Measurements from ENCODE around the gene LCN1.

LCN1 gene

DNA sequence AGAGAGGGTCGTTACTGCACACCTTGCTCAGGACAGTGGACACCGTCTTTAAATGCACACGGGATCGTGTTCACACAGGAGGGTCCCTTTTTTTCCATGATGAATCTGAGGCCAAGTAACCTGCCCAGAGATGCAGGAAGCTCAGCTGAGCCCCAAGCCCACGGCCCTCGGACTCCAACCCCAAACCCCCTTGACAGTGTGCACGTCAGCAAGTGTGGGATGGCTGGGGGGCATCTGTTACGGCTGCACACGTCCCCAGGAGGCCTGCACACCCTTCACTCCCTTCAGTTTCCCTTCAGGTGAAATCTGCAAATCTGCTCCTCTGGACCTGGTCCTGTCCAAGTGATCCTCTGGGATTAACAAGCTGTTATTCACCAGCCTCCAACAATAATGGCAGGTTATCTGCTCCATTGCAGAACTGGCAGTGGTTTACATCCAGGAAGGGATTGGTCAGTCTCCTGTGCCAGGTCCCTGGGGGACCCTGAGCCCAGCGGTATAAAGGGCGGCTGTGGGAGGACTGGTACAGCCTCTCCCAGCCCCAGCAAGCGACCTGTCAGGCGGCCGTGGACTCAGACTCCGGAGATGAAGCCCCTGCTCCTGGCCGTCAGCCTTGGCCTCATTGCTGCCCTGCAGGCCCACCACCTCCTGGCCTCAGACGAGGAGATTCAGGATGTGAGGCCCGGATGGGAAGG lies at the start of gene LCN1:
Gene LCN1, plus strand, starts transcription at position 525 of the 692 bp plus-strand sequence. Its CDS starts 58 bp downstream, at position 583.
- ATAC-seq: no peak
- no peak for DNase-seq

DNA sequence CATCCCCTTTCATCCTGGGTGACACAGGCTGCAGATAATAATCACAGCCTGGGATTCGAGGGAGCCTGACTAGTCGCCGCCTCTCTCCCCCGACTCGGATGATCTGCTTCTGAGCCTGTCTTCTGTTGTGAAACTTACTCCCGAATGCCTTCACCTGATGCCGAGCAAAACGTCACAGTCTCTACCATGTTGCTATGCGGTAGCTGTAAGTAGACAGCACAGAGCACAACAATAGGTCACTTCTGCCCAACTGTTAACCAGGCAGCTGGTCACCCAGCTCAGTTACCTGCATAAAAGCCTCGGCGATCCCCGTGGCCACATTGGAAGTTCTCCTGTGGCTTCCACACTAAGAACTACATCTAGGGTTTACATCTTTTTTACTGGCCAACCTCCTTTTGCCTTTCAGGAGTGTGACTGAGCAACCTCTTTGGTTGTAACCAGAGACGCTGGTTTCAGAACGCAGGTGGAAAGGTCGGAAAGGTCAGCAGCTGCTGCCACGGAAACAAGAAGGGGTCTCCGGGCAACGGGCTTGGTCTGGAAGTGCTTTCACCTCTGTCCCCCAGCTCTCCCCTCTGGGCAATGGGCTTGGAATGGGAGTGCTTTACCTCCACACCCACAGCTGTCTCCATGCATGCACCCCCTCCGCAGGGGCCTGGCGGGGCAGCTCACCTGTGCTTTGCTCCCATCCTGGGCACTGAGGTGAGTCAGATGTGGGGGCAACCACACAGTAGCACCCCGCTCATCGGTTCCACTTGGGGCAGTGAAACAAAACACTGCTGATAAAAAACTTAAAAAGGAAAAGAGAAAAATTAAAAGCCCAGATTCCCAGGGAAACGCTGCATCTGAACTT lies 49.2 kb upstream of the LCN1 start:
- no peak for DNase-seq

DNA sequence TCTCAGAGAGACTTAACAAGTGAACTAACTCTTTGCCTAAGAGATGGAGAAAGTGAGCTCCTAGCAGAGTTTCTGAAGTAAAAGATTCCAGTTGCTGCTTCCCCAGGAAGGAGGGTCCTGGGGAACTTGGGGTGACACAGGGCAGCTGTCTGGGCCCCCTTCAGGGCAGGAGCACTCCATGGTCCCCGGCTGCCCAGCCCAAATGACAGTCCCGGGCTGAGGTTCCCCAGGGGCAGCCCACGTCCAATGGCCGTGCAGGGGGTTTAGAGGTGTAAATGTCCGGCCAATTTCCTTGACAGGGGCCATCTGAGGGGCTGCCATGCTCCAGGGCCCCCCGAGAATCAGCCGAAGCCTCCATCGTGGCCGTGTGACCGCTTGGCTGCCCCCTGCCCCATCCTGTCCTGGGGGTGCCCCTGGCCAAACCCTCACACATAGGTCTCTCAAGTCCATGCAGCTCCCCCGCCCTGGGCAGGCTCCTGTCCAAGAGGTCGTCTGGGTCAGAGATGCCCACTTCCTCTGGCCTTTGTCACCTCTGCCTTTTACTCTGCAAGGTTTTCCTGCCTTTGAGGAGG lies 47.2 kb upstream of the LCN1 start:
- no peak for DNase-seq

More for the DNA sequence above, 49.2 kb upstream of the LCN1 start:
- ATAC-seq: no peak

DNA sequence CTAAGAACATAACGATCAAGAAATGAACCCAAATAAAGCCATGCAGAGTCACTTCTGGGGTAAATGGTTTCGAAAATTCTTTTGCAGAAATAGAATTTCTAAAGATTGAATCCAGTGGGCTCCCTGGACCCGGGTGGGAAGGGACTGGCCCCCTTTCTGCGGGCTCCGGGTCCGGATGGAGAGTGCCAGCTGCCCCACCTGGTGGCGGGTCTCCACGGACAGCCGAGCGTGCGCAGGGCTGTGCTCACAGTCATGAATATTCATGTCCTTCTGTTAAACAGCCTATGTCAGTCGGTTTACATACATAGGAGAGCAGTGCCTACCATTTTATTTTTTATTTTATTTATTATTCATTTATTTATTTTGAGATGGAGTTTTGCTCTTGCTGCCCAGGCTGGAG lies 46.3 kb upstream of the LCN1 start:
- peak; percentile 32 for DNase-seq
- ATAC-seq: no peak

More for the DNA sequence above, 47.2 kb upstream of the LCN1 start:
- ATAC-seq: no peak

DNA sequence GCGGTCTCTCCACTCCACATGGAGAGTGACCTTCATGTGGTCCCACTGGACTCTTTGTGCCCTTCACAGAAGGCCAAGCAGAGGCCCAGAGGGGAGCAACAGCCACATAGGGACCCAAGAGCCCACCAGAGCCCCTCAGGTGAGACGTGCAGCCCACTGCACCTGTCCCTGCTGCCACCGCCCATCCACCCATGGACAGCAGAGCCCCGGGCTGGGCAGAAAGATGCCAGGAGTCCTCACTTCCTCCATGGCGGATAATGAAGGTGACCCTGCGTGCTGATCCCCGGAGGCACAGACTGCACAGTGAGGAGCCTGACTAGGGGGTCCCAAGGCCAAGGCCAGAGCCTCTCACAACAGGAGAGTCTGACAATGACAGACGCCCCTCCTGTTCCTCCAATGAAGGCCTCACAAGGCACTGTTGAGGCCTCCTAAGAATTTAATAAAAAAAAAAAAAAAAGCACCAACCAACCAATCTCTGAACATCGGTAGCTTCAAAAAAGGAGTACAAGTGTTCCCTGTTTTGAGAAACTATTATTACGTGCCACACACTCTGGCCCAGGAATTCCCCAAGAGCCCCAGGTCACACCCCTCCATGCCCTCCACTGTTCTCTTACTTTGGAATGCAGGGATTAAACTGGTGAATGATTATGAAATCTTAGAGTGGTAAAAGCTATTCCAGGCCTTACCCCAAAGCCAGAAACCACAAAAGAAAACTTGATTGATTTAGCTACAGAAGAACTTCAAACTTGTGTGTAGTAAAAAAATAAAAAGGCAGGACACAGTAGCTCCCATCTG lies 44.5 kb upstream of the LCN1 start:
- no peak for DNase-seq
- ATAC-seq: no peak

DNA sequence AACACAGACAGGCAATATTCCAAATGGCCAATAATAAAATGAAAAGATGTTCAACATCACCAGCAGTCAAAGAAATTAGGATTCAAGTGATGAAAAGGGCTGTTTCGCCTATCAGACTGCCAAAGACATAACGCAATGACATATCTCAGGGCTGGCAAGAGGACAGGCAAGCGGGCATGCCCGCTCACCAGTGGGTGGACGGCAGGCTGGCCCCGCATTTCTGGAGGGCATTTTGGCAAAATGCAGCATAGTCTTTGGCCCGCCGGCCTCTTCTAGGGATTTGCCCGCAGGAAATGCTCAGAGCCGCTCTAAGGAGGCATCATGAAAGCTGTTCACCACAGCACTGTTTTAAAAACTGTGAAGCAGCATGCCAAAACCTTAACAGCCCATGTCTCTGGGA lies 43.0 kb upstream of the LCN1 start:
- DNase-seq: no peak
- no peak for ATAC-seq

DNA sequence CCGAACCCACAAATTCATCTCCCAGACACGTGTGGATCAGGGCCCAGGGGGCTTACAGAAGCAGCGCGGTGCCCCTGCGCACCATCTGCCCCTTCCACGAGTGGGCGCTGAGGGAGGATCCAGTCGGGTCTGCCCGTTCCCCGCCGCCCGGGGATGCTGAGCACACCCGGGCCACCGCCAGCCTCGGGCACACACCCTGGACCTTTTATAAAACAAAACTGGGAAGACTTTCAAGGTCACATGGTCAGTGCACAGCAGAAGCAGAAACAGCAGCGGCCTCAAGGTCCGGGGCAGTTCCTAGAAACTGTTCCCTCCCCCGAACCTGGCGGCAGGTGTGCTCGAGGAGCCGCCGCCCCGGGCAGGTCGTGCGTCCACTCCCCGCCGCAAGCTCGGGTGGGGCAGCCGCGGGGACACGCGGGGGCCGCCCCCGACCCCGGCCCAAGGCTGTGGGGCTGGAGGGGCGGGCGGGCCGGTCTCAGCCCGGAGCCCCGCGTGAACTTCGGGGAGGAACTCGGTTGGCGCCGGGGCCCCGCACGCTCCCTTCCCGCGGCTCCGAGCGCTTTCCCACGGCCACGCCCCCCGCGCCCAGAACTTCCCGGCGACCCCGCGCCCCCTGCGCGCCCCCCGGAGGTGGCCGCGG lies 42.3 kb upstream of the LCN1 start:
- ATAC-seq (peak; percentile 9), DNase-seq (no peak)

DNA sequence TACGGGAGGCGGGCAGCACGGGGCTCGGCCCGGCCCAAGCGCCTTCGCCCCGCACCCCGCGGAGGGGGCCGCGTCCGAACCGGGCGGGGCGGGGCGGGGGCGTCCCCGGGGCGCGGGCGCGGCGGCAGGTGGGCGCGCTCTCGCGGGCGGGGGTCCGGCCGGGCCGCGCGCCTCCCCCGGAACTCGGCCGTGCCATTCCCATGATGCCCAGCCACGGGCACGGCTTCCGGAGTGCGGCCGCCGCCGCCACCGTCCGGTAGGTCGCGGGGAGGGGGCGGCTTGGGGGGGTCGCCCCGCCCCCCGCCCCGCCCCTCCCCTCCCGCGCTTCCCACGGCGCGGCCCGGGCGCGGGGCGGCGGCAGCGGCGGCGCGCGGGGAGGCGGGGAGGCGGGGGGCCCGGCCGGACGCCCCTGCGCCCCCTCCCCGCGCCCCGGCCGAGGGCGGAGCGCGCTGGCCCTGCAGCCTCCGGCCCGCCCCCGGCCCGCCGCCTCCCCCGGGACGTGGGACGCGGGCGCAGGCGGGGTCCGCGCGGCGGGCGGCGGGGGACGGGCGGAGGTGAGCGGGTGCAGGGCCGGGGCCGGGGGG lies 41.7 kb upstream of the LCN1 start, which contains the start of gene PPP1R26:
Gene PPP1R26, plus strand, starts transcription at position 314 of the 584 bp plus-strand sequence. CDS start 4,729 bp downstream, outside the sequence.
- no peak for ATAC-seq
- no peak for DNase-seq

DNA sequence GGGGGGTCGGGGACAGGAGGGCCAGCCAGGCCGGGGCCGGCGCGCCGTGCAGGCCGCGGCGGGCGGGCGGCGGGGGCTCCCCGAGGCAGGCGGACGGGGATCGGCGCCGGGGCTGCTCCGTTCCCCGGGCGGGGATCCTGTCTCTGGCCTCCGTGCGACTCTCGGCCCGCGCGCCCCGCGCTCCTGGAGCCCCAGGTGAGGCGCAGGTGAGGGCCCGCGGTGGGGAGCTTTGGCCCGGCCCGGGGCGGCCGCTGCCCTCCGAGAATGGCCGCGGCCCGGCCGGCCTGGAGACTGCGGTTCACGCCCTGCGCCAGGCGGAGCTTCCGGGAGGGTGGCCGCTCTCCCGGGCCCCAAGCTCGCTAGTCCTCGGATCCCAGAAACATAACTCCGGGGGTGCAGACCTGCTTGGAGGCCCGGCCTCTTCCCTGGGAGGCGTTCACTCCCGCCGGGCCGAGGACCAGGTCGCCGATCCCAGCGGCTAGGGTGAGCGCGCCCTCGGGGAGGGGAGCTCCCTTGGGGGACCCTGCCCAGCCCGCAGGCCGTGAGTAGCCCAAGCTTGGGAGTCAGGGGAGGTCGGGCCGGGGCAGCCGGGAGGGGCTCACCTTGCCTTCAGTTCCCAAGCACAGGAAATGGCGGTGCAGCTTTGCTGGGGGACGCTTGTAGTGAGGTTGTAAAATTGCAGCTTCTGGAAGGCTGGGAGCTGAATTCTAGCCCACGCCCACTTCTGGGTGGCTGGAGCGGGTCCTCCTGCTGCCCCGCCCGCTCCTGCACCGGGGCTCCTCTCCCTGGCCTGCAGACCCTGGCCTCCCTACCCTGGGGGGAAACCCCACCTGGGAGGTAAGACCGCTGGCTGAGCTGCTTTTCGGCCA lies 40.9 kb upstream of the LCN1 start:
- DNase-seq: no peak
- no peak for ATAC-seq

DNA sequence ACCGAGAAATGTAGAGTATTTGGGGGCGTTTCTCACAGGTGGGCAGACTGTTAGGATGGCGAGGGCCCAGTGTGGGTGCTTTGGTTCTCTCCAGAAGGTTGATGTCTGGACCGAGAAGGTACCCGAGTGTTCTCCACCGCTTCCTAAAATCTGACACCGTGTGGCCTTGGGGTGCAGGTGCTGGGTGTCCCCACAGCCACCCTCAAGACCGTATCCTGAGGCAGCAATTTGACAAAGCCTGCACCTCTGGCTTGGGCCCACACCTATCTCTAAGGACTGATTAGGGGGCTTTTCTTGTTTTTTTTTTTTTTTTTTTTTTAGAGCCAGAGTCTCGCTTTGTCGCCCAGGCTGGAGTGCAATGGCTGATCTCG lies 40.3 kb upstream of the LCN1 start:
- DNase-seq (no peak), ATAC-seq (no peak)

DNA sequence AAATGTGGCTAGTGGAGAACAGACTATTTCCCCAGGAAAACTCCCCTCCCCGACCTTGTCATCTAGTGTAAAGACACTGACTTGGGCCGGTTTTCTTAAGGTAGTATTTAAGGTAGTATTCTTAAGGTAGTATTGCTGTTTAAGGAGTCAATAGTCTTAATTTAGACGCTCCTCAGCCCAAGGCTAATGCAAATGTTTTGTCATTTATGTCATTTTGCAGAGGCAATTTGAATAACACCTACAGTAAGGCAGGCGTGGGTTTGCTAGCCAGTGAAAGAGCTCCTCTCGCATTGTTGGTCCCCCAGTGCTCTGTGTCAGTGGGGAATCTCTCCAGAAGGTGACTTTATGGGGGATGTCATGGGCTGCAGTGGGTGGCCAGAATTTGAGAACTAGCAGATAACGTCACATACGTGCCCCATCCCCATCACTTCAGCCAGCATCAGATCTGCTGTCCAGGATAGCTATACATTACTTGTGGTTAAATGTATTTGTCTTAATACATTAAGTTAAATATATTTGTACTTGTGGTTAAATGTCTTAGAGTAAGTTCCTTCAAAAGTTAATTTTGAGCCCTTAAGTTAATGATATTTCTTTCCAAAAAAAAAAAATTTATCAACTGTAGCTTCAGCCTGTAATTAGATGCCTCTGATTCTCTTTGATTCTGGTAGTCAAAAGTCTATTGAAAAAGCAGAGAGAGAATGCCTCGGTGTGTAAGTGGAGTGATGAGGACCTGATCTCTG lies 39.1 kb upstream of the LCN1 start:
- ATAC-seq: no peak
- DNase-seq: no peak

DNA sequence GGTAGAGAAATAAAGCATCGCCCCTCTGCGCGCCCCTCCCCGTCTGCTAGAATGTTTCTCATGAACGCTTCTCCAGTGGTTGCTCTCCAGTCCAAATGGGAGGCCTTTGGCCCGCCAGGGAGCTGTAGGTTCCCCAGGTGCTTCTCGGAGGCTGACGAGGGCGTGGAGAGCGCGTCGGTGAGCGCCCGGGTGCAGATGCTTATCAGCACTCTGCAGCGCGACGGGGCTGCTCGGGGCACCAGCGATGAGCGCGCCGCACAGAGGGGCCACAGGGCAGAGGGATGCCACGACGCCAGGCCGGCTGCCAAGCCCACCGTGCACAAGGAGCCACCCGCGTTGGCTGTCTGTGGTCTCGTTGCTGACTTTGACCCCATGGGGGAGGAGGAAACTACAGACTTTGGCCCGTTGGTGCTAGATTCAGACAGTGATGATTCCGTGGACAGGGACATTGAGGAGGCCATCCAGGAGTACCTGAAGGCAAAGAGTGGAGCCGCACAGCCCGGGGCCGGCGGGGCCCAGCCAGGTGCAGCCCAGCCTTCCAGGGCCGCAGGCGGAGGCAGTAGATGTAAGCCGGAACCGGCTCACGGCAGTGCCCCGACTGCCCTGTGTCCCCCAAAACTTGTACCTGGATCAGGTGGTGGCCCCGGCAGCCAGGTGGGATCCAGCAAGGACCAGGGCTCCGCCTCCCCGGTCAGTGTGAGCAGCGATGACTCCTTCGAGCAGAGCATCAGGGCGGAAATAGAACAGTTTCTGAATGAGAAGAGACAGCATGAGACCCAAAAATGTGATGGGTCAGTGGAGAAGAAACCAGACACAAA lies 36.6 kb upstream of the LCN1 start:
- ATAC-seq: no peak

DNA sequence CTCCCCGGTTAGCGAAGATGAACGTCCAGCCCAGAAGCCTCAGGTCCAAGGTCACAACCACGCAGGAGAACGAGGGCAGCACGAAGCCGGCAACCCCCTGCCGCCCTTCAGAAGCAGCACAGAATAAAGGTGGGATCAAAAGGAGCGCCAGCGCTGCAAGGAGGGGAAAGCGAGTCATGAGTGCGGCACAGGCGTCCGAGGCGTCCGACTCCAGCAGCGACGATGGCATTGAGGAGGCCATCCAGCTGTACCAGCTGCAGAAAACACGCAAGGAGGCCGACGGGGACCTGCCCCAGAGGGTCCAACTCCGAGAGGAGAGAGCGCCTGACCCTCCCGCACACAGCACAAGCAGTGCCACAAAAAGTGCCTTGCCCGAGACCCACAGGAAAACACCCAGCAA lies 35.9 kb upstream of the LCN1 start:
- DNase-seq (no peak), ATAC-seq (no peak)

More for the DNA sequence above, 36.6 kb upstream of the LCN1 start:
- no peak for DNase-seq

DNA sequence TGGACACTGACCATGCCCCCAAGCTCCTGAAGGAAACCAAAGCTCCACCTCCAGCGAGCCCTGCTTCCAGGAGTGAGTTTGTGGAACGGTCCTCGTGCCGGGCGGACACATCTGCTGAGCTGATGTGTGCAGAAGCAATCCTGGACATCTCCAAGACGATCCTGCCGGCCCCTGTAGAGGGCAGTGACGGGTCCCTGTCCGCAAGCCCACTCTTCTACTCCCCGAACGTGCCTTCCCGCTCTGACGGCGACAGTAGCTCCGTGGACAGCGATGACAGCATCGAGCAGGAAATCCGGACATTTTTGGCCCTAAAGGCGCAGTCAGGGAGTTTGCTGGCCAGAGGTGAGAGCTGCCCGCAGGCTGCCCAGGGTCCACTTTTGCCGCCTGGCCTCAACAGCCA lies 35.4 kb upstream of the LCN1 start:
- DNase-seq: no peak
- ATAC-seq: no peak

DNA sequence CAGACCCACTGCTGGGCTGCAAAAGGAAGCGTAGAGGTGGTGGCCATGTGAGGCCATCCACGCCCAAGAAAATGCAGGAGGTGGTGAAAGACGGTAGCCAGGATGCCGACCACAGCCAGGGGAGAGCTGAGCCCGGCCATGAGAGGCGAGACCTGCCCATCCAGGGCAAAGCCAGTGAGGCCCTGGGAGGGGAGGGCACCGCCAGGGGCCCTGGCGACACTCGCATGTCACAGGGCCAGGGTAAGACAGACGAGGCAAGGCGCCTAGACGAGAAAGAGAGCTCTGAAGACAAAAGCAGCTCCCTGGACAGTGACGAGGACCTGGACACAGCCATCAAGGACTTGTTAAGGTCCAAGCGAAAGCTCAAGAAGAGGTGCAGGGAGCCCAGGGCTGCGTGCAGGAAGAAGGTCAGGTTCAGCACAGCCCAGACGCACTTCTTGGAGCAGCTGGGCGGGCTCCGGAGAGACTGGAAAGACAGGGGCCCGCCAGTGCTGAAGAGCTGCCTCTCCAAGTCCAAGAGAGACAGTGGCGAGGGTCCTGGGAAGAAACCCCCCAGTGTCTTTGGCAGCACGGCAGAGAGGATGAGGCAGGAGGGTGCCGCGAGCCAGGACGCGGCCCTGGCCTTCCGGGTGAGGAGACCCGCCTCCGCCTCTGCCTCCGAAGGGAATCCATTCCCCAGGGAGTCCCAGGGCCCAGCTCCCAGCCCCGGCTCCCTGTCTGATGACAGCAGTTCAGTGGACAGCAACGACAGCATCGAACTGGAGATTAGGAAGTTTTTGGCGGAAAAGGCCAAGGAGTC lies 34.8 kb upstream of the LCN1 start:
- DNase-seq: no peak
- ATAC-seq: no peak

DNA sequence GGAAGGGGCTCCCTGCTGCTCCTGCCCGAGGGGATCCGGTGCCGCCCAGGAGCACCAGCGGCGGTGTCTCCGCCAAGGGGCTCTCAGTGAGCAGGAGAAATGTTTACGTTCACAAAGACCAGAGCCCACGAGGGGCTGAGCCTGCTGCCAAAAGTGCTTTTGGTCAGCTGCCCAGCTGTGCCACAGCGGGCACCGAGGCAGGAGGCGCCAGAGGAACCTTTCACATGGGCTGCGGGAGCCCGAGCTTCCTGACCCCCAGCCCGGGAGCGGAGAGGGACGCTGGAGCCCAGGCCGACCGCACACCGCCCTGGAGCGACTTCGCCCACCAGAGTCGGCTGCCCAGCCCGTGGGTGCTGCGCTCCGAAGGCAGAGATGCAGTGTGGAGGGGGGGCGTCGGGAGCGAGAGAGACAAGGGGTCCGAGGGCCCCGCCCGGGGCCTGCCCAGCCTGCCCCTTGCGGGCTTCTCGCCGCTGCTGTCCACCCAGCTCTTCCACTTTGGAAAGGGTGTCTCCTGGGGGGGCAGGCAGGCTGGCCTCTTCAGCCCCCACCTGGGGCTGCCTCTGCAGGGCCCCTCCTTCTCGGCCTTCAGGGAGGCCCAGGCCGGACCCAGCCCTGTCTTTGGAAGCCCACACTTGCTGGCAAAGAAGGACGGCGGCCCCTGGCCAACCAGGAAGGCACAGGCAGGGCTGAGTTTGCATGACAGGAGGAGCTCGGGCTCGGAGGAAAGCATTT lies 33.8 kb upstream of the LCN1 start:
- no peak for DNase-seq
- ATAC-seq: no peak

DNA sequence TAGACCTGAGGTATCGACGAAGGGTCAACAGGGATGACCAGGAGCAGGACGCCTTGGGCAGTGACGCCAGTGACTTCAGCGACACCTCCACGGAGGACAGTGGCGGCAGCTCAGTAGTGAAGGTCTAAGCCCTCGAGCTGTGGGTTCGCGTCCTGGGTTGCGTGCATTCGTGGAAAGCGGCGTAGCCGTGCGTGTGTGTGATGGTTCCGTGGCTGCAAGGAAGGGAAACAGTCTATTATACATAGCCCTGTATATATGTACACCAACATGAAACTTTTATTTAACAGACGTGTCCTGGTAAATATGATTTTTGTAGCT lies 33.3 kb upstream of the LCN1 start:
- ATAC-seq (no peak), DNase-seq (no peak)
